Measurements from ENCODE around the gene PPTC7. TPM values are rescaled to one million over a fixed set of nuclear protein-coding genes. Genes with fewer than 3 reads are reported as not detected.
"Not testable (repeated sequence)": the region's sequence is repeated elsewhere in the genome, so short reads cannot be mapped to it uniquely, and the experiment has no call there.

Gene PPTC7
- total RNA-seq, 1 experiment from 2014 or later: 27.8 TPM

DNA sequence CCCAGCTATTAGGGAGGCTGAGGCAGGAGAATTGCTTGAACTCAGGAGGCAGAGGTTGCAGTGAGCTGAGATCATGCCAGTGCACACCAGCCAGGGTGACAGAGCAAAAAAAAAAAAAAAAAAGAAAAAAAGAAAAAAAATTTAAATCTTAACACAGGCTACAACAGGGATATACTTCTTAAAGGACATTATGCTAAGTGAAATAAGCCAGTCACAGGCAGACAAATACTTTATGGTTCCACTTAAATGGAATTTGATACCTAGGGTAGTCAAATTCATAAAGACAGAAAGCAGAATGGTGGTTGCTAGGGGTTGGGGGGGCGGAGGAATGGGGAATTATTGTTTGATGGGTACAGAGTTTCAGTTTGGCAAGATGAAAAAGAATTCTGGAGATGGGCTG is 14.8 kb upstream of the PPTC7 start:
- no peaks in the 10 kb centered on the region for H3K27me3 Mint-ChIP-seq (ENCODE audit: unreplicated experiment)
- H3K4me3 Mint-ChIP-seq (ENCODE audit: low read depth, unreplicated experiment): no peak overlapping the region
- intact Hi-C loops (cut with micrococcal nuclease; ENCODE audit: unreplicated experiment): no loop called here
- DNase-seq: no peak
- no TSS peak for BruUV-seq (replicated peaks)
- H3K9me3 Mint-ChIP-seq (ENCODE audit: low read depth, unreplicated experiment): no peaks in the 10 kb centered on the region
- H3K4me1 Mint-ChIP-seq (ENCODE audit: low read depth, unreplicated experiment): peaks cover 8% of the 10 kb centered on the region
- CTCF ChIA-PET: interaction anchor here (1.8 kb wide), 1 partner anchor 46 kb away, joined by 3 read pairs; no protein-coding TSS in a partner anchor
- no peaks in the 10 kb centered on the region for H3K36me3 Mint-ChIP-seq (ENCODE audit: insufficient read depth, unreplicated experiment)
- no peak for TF ChIP-seq CTCF (IDR thresholded peaks at IDR 0.05; ENCODE audit: unreplicated experiment)
- no peak overlapping the region for H3K27ac Mint-ChIP-seq (ENCODE audit: unreplicated experiment)

DNA sequence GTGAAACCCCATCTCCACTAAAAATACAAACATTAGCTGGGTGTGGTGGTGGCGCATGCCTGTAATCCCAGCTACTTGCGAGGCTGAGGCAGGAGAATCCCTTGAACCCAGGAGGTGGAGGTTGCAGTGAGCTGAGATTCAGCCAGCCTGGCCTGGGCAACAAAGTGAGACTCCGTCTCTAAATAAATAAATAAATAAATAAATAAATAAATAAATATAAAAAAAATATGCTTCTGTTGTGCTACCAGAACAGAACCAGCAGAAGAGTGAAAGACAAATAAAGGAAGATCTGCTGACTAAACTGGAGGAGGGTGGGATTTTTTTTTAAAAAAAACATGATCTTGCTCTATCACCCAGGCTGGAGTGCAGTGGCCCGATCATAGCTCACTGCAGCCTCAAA is 9.8 kb upstream of the PPTC7 start:
- H3K27ac Mint-ChIP-seq (ENCODE audit: unreplicated experiment); H3K27me3 Mint-ChIP-seq (ENCODE audit: unreplicated experiment); H3K9me3 Mint-ChIP-seq (ENCODE audit: low read depth, unreplicated experiment); intact Hi-C loops (cut with micrococcal nuclease; ENCODE audit: unreplicated experiment); DNase-seq; H3K36me3 Mint-ChIP-seq (ENCODE audit: insufficient read depth, unreplicated experiment); BruUV-seq (replicated peaks); H3K4me3 Mint-ChIP-seq (ENCODE audit: low read depth, unreplicated experiment): not testable (repeated sequence)
- CTCF ChIA-PET: interaction anchor here (0.6 kb wide), 1 partner anchor 180 kb away, joined by 3 read pairs; no protein-coding TSS in a partner anchor
- H3K4me1 Mint-ChIP-seq (ENCODE audit: low read depth, unreplicated experiment): peaks cover 11% of the 10 kb centered on the region

- TF ChIP-seq CTCF (IDR thresholded peaks at IDR 0.05; ENCODE audit: unreplicated experiment): no peak
- H3K27ac Mint-ChIP-seq (ENCODE audit: unreplicated experiment): no peak overlapping the region
- H3K4me3 Mint-ChIP-seq (ENCODE audit: low read depth, unreplicated experiment): no peak overlapping the region
- no peaks in the 10 kb centered on the region for H3K9me3 Mint-ChIP-seq (ENCODE audit: low read depth, unreplicated experiment)
- intact Hi-C loops (cut with micrococcal nuclease; ENCODE audit: unreplicated experiment): no loop called here
- CTCF ChIA-PET: interaction anchor here (0.7 kb wide), 1 partner anchor 228 kb away, joined by 3 read pairs; no protein-coding TSS in a partner anchor
- no peaks in the 10 kb centered on the region for H3K36me3 Mint-ChIP-seq (ENCODE audit: insufficient read depth, unreplicated experiment)
- DNase-seq: no peak
- H3K4me1 Mint-ChIP-seq (ENCODE audit: low read depth, unreplicated experiment): peaks cover 11% of the 10 kb centered on the region
- no TSS peak for BruUV-seq (replicated peaks)
- H3K27me3 Mint-ChIP-seq (ENCODE audit: unreplicated experiment): no peaks in the 10 kb centered on the region
Measured at GRCh38 chr12:110592078-110592477, 9.0 kb upstream of the PPTC7 start.

DNA sequence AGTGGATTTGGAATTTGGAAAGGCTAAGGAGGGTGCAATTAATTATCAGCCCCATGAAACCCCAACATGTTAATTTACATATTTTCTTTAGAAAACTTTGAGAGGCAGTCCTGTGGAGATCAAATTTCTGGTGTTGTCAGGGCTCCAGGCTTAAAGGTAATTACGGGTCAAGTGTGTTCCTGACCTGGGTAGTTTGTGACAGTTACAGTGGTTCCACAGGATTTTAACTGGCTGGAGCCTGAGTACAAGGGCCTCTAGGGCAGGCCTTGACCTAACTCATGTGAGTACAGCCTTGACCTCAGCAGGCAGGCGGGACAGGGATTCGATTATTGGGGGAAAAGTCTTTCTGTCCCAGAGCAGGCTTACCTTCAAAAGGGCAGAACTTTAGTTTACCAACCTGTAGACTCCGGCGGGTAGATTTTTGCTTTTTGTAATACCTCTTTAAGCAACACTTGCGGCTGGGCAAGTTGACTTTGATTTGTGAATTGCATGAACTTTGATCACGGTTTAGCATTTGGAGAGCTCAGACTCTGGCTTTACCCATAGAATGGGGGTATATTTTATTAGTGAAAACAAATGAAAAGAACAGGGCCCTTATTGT is 8.4 kb upstream of the PPTC7 start:
- CTCF ChIA-PET: no interaction called here
- no peak for TF ChIP-seq CTCF (IDR thresholded peaks at IDR 0.05; ENCODE audit: unreplicated experiment)
- H3K27me3 Mint-ChIP-seq (ENCODE audit: unreplicated experiment): no peaks in the 10 kb centered on the region
- no peaks in the 10 kb centered on the region for H3K36me3 Mint-ChIP-seq (ENCODE audit: insufficient read depth, unreplicated experiment)
- H3K4me1 Mint-ChIP-seq (ENCODE audit: low read depth, unreplicated experiment): peaks cover 11% of the 10 kb centered on the region
- BruUV-seq (replicated peaks): no TSS peak
- DNase-seq: no peak
- H3K27ac Mint-ChIP-seq (ENCODE audit: unreplicated experiment): no peak overlapping the region
- intact Hi-C loops (cut with micrococcal nuclease; ENCODE audit: unreplicated experiment): no loop called here
- H3K4me3 Mint-ChIP-seq (ENCODE audit: low read depth, unreplicated experiment): no peak overlapping the region
- H3K9me3 Mint-ChIP-seq (ENCODE audit: low read depth, unreplicated experiment): no peaks in the 10 kb centered on the region

DNA sequence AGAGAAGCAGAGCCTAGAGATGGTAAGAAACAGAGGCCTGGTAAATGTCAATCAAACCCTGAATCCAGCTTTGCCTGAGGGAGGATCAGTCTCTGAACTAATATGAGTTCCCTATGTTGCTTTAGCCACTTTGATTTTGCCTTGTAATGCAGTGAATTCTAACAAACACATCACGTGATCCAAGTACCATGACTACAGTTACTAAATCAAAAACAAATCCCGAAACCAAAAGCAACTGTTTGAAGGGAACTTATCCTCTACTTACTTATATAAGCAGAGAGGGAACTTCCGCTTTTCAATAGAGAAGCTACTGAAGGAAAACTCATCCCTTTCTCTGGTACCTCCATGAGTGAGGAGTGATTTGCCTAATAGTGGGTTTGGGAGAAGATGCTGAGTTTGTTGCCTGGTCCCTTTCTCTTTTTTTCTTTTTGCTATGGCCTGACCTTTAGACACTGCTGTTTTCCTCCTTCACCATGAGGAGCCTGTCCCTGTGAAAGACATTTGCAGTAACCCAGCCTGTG is 7.7 kb upstream of the PPTC7 start:
- Mint-ChIP-seq H3K36me3 (ENCODE audit: insufficient read depth, unreplicated experiment) (no peaks in the 10 kb centered on the region), H3K9me3 (ENCODE audit: low read depth, unreplicated experiment) (no peaks in the 10 kb centered on the region), H3K27me3 (ENCODE audit: unreplicated experiment) (no peaks in the 10 kb centered on the region), H3K27ac (ENCODE audit: unreplicated experiment) (no peak overlapping the region), H3K4me1 (ENCODE audit: low read depth, unreplicated experiment) (peaks cover 12% of the 10 kb centered on the region), H3K4me3 (ENCODE audit: low read depth, unreplicated experiment) (no peak overlapping the region)
- CTCF ChIA-PET: no interaction called here
- intact Hi-C loops (cut with micrococcal nuclease; ENCODE audit: unreplicated experiment): no loop called here
- DNase-seq: no peak
- no TSS peak for BruUV-seq (replicated peaks)
- no peak for TF ChIP-seq CTCF (IDR thresholded peaks at IDR 0.05; ENCODE audit: unreplicated experiment)
